GM12875 (cell line): Measurements from ENCODE around the gene CCNT2.

Experiments used
- H3K4me3 ChIP-seq: one replicate; pipeline ENCODE4 v1.5.1; 2011; ENCODE audit warnings: low read depth, low read length, control low read depth
- TF ChIP-seq, protein P1 (sequence below): IDR thresholded peaks from 2 replicates; pipeline ENCODE4 v1.5.1; 2011; ENCODE audit warnings: low read depth, mild to moderate bottlenecking, control low read depth, inconsistent platforms, low read length, moderate library complexity, borderline replicate concordance; ENCODE audit not compliant: insufficient read depth

Gene CCNT2

DNA sequence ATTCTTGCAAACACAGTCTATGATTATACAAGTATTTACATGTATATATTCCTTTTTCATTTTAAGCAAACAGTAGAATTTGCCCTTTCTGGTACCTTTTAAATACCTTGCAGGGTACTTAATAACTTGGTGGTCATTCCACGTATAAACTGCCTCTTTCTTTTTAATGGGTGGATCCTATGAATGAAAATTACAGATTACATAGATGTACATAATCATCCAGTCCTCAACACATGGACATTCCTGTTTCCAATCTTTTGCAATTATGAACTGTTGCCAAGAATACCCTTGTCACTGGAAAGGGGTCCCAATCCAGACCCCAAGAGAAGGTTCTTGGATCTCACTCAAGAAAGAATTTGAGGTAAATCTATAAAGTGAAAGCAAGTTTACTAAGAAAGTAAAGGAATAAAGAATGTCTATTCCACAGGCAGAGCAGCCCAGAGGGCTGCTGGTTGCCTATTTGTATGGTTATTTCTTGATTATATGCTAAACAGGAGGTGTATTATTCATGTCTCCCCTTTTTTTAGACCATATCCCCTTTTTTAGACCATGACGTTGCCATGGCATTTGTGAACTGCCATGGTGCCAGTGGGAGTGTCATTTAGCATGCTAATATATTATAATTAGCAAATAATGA lies 7.7 kb upstream of the CCNT2 start:
- no peak overlapping the region for H3K4me3 ChIP-seq
- TF ChIP-seq, protein P1, sequence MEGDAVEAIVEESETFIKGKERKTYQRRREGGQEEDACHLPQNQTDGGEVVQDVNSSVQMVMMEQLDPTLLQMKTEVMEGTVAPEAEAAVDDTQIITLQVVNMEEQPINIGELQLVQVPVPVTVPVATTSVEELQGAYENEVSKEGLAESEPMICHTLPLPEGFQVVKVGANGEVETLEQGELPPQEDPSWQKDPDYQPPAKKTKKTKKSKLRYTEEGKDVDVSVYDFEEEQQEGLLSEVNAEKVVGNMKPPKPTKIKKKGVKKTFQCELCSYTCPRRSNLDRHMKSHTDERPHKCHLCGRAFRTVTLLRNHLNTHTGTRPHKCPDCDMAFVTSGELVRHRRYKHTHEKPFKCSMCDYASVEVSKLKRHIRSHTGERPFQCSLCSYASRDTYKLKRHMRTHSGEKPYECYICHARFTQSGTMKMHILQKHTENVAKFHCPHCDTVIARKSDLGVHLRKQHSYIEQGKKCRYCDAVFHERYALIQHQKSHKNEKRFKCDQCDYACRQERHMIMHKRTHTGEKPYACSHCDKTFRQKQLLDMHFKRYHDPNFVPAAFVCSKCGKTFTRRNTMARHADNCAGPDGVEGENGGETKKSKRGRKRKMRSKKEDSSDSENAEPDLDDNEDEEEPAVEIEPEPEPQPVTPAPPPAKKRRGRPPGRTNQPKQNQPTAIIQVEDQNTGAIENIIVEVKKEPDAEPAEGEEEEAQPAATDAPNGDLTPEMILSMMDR: no peak

DNA sequence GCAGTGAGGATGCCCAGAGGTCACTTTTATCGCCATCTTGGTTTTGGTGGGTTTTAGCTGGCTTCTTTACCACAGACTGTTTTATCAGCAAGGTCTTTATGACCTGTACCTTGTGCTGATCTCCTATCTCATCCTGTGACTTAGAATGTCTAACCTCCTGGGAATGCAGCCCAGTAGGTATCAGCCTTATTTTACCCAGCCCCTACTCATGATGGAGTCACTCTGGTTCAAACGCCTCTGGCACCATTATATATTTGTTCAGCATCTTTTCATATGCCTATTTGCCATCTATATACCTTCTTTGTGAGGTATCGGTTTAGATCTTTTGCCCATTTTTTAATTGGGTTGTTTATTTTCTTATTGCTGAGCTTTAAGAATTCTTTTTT lies 7.2 kb upstream of the CCNT2 start:
- no peak overlapping the region for H3K4me3 ChIP-seq
- TF ChIP-seq, protein P1: no peak

DNA sequence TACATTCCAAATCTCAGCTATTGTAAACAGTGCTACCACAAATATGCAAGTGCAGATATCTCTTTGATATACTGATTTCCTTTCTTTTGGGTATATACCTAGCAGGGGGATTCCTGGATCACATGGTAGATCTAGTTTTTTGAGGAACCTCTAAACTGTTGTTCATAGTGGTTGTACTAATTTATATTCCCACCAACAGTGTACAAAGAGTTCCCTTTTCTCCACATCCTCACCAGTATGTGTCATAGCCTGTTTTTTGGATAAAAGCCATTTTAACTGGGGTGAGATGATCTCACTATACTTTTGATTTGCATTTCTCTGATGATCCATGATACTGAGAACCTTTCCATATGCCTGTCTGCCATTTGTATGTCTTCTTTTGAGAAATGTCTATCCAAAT lies 6.3 kb upstream of the CCNT2 start:
- TF ChIP-seq, protein P1: no peak
- no peak overlapping the region for H3K4me3 ChIP-seq

DNA sequence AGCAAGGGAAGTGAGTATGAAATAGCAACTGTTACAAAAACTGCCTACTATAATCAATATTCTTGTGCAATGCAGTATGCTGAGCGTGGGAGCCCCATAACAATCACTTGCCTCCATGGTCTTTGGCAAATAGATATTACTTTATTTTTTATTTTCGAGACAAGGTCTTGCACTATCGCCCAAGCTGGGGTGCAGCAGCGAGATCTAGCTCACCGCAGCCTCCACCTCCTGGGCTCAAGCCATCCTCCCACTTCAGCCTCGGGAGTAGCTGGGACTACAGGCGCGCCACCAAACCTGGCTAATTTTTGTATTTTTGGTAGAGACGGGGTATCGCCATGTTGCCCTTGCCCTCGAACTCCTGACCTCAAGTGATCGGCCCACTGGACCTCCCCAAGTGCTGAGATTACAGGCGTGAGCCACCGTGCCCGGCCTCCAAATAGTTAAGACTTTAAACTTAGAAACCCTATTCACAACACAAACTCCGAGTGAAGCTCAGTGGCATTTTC lies 1.2 kb upstream of the CCNT2 start:
- TF ChIP-seq, protein P1: no peak
- H3K4me3 ChIP-seq: peak overlapping the region; percentile 58

DNA sequence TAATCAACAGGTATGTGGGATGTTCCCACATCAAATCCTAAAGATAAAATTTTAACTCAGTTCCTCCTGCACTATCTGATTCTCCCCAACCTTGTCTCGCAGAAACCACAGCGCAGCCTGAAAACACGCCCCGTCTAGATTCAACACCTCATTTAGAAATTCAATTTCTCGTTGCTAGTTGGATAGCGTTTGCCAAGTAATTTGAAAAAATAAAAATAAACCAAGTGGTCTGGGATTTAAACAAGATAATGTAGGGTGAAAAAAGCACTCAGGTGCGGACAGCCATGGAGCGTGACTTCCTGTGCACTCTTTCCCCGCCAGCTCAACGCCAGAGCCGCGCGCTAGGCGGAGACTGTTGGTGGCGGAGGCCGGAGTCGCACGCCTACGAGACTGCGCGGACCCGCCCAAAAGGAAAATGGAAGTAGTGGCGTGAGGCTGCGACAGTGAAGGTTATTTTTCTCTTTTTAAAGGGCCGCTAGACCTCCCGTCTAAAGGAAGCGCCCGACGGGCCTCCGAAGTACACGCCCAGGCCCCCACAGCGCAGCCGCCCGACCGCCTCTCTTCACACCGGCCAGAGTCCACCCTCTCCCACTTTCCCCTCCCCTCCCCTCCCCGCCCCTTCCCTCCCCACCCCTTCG lies 615 bp upstream of the CCNT2 start:
- TF ChIP-seq, protein P1: 0 out of 2 replicates have a peak, but pooled peaks have one; percentile 6

DNA sequence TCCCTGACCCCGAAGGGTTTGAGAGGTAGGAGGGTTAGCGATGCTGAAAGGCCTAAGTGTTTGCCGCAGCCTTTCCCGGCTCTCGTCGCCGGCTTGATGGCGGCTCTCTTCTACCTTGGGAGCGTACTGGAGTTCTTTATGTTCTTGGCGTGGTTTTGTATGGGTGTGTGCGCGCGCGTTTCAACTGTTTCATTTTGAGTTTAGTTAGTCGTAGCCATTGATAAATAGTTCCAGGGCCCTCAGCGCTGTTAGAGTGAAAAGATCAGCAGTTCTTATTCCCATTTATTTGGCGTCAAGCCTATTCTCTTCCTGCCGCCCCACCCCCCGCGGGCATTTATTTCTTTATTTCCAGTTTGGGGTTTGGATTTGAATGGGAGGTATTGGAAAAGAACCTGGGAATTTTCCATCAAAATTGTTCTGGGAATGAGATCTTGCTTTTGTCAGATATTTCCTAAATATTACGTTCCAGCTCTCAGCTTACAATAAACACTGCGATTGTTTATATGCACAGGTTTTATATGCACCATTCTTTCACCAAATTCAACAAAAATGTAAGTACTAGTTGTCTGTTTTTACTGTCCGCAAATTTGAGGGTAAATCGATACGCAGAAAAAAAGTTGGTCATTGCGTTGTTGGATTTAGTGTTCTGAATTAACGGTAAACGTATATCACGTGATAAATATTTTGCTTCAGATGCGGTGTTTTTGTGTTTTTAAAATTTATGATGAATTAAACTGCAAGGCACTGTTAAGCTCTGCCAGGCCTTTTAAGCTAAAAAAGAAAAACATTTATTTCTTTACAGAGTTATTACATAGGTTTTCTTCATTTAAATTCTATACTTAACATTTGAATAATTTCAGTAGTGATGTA lies 954 bp downstream of the CCNT2 start:
- peak overlapping the region; percentile 86 for H3K4me3 ChIP-seq
- TF ChIP-seq, protein P1: no peak

More for the DNA sequence above, 615 bp upstream of the CCNT2 start:
- H3K4me3 ChIP-seq: peak overlapping the region; percentile 58

DNA sequence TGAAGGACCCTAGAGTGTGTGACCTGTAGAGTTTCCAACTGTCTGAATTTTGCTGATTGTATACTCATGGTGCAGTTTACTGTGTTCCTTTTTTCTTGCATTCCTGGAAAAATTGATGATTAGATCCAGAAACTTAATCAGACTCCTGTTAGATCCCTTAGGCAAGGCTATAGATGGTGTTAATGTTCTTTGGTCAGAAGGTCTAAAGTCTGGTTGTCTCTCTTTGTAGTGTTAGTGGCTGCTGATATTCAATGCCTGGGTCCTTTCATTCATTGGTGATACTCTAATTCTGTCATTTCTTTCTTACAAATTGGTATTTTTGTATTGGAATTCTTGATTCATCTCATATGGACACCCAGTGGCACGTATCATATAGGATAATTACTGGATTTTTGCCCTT lies 6.3 kb downstream of the CCNT2 start:
- H3K4me3 ChIP-seq: no peak overlapping the region
- TF ChIP-seq, protein P1: no peak
